ENCODE data around the gene NFYA. TPM values are rescaled to one million over a fixed set of nuclear protein-coding genes. Genes with fewer than 3 reads are reported as not detected.

The NFYA gene
- total RNA-seq, 1 experiment from 2014 or later: 34.7 TPM

DNA sequence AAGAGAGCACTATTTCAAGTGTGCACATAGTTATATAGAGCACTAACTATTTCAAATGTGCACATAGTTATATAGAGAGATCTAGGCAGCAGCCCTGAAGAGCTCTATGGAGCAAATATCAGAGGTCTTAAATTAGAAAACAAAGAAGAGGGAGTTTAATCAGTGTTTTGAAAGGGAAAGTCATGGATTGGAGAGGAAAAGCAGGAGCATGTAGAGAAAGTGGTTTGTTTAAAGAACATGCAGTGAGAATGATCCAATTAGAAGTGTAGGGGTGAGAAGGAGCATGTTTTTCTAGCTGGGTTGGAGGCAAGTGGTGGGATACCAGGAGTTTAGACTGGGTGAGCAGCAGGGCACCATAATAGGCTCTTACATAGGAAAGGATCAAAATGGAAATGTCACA lies 64.1 kb downstream of the NFYA start (continued):
- TF ChIP-seq TP53 (CRISPR knock-in tag; IDR thresholded peaks at IDR 0.05): no peak
- TF ChIP-seq ZNF416 (CRISPR knock-in tag; IDR thresholded peaks at IDR 0.05): no peak
- TF ChIP-seq, protein P1, sequence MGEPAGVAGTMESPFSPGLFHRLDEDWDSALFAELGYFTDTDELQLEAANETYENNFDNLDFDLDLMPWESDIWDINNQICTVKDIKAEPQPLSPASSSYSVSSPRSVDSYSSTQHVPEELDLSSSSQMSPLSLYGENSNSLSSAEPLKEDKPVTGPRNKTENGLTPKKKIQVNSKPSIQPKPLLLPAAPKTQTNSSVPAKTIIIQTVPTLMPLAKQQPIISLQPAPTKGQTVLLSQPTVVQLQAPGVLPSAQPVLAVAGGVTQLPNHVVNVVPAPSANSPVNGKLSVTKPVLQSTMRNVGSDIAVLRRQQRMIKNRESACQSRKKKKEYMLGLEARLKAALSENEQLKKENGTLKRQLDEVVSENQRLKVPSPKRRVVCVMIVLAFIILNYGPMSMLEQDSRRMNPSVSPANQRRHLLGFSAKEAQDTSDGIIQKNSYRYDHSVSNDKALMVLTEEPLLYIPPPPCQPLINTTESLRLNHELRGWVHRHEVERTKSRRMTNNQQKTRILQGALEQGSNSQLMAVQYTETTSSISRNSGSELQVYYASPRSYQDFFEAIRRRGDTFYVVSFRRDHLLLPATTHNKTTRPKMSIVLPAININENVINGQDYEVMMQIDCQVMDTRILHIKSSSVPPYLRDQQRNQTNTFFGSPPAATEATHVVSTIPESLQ (CRISPR knock-in tag; IDR thresholded peaks at IDR 0.05): no peak
- no peak for TF ChIP-seq PRRX2 (CRISPR knock-in tag; IDR thresholded peaks at IDR 0.05)
- TF ChIP-seq, protein P2, sequence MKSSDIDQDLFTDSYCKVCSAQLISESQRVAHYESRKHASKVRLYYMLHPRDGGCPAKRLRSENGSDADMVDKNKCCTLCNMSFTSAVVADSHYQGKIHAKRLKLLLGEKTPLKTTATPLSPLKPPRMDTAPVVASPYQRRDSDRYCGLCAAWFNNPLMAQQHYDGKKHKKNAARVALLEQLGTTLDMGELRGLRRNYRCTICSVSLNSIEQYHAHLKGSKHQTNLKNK (CRISPR knock-in tag; IDR thresholded peaks at IDR 0.05): no peak

DNA sequence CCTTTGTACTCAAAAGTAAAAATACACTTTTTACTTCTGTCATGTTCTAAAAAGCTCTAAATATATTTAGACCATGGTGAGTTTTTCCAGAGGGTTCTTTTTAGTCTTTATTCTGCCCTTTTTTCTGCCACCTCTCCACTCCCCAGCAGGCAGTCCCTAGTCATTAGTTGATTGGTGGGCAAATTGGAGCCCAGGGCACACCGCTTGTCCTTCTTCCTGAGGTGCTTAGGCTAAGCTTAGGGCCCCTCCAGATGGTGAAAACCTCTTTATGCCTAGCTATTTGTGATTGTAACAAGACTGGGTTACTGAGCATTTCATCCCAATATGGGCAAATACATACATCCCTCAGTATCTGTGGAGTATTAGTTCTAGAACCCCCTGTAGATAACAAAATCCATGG lies 75.1 kb downstream of the NFYA start:
- Mint-ChIP-seq H3K9me3 (no peaks in the 10 kb centered on the region), H3K4me1 (no peaks in the 10 kb centered on the region), H3K4me3 (no peak overlapping the region), H3K36me3 (no peaks in the 10 kb centered on the region), H3K27ac (no peak overlapping the region), H3K27me3 (ENCODE audit: low read depth) (peaks cover 9% of the 10 kb centered on the region)
- ATAC-seq (no peak), DNase-seq (ENCODE audit: low spot score) (no peak)
- ChIA-PET POLR2A (interaction anchor here (0.5 kb wide), 1 partner anchor 733 kb away, joined by 4 read pairs; no protein-coding TSS in a partner anchor), CTCF (no interaction called here)
- TF ChIP-seq EMX1 (CRISPR knock-in tag; IDR thresholded peaks at IDR 0.05) (no peak), JUN (CRISPR knock-in tag; IDR thresholded peaks at IDR 0.05) (no peak), GTF2I (CRISPR knock-in tag; conservative IDR thresholded peaks at IDR 0.05) (no peak), ETV6 (CRISPR knock-in tag; IDR thresholded peaks at IDR 0.05) (no peak), ZNF416 (CRISPR knock-in tag; IDR thresholded peaks at IDR 0.05) (no peak), NR1H2 (CRISPR knock-in tag; IDR thresholded peaks at IDR 0.05) (no peak), NFATC4 (CRISPR knock-in tag; IDR thresholded peaks at IDR 0.05) (no peak), OVOL2 (CRISPR knock-in tag; IDR thresholded peaks at IDR 0.05; ENCODE audit: borderline replicate concordance) (no peak), ZNF263 (CRISPR knock-in tag; IDR thresholded peaks at IDR 0.05; ENCODE audit: low read depth) (no peak), CREB1 (CRISPR knock-in tag; IDR thresholded peaks at IDR 0.05) (no peak)
- TF ChIP-seq, protein P3, sequence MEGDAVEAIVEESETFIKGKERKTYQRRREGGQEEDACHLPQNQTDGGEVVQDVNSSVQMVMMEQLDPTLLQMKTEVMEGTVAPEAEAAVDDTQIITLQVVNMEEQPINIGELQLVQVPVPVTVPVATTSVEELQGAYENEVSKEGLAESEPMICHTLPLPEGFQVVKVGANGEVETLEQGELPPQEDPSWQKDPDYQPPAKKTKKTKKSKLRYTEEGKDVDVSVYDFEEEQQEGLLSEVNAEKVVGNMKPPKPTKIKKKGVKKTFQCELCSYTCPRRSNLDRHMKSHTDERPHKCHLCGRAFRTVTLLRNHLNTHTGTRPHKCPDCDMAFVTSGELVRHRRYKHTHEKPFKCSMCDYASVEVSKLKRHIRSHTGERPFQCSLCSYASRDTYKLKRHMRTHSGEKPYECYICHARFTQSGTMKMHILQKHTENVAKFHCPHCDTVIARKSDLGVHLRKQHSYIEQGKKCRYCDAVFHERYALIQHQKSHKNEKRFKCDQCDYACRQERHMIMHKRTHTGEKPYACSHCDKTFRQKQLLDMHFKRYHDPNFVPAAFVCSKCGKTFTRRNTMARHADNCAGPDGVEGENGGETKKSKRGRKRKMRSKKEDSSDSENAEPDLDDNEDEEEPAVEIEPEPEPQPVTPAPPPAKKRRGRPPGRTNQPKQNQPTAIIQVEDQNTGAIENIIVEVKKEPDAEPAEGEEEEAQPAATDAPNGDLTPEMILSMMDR (IDR thresholded peaks at IDR 0.05): no peak
- TF ChIP-seq, protein P4, sequence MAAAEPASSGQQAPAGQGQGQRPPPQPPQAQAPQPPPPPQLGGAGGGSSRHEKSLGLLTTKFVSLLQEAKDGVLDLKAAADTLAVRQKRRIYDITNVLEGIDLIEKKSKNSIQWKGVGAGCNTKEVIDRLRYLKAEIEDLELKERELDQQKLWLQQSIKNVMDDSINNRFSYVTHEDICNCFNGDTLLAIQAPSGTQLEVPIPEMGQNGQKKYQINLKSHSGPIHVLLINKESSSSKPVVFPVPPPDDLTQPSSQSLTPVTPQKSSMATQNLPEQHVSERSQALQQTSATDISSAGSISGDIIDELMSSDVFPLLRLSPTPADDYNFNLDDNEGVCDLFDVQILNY (CRISPR knock-in tag; IDR thresholded peaks at IDR 0.05): no peak
- TF ChIP-seq, protein P5, sequence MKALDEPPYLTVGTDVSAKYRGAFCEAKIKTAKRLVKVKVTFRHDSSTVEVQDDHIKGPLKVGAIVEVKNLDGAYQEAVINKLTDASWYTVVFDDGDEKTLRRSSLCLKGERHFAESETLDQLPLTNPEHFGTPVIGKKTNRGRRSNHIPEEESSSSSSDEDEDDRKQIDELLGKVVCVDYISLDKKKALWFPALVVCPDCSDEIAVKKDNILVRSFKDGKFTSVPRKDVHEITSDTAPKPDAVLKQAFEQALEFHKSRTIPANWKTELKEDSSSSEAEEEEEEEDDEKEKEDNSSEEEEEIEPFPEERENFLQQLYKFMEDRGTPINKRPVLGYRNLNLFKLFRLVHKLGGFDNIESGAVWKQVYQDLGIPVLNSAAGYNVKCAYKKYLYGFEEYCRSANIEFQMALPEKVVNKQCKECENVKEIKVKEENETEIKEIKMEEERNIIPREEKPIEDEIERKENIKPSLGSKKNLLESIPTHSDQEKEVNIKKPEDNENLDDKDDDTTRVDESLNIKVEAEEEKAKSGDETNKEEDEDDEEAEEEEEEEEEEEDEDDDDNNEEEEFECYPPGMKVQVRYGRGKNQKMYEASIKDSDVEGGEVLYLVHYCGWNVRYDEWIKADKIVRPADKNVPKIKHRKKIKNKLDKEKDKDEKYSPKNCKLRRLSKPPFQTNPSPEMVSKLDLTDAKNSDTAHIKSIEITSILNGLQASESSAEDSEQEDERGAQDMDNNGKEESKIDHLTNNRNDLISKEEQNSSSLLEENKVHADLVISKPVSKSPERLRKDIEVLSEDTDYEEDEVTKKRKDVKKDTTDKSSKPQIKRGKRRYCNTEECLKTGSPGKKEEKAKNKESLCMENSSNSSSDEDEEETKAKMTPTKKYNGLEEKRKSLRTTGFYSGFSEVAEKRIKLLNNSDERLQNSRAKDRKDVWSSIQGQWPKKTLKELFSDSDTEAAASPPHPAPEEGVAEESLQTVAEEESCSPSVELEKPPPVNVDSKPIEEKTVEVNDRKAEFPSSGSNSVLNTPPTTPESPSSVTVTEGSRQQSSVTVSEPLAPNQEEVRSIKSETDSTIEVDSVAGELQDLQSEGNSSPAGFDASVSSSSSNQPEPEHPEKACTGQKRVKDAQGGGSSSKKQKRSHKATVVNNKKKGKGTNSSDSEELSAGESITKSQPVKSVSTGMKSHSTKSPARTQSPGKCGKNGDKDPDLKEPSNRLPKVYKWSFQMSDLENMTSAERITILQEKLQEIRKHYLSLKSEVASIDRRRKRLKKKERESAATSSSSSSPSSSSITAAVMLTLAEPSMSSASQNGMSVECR (CRISPR knock-in tag; IDR thresholded peaks at IDR 0.05; ENCODE audit: borderline replicate concordance): no peak
- TF ChIP-seq, protein P6, sequence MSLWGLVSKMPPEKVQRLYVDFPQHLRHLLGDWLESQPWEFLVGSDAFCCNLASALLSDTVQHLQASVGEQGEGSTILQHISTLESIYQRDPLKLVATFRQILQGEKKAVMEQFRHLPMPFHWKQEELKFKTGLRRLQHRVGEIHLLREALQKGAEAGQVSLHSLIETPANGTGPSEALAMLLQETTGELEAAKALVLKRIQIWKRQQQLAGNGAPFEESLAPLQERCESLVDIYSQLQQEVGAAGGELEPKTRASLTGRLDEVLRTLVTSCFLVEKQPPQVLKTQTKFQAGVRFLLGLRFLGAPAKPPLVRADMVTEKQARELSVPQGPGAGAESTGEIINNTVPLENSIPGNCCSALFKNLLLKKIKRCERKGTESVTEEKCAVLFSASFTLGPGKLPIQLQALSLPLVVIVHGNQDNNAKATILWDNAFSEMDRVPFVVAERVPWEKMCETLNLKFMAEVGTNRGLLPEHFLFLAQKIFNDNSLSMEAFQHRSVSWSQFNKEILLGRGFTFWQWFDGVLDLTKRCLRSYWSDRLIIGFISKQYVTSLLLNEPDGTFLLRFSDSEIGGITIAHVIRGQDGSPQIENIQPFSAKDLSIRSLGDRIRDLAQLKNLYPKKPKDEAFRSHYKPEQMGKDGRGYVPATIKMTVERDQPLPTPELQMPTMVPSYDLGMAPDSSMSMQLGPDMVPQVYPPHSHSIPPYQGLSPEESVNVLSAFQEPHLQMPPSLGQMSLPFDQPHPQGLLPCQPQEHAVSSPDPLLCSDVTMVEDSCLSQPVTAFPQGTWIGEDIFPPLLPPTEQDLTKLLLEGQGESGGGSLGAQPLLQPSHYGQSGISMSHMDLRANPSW (CRISPR knock-in tag; conservative IDR thresholded peaks at IDR 0.05; ENCODE audit: low read depth): no peak
- TF ChIP-seq, protein P7, sequence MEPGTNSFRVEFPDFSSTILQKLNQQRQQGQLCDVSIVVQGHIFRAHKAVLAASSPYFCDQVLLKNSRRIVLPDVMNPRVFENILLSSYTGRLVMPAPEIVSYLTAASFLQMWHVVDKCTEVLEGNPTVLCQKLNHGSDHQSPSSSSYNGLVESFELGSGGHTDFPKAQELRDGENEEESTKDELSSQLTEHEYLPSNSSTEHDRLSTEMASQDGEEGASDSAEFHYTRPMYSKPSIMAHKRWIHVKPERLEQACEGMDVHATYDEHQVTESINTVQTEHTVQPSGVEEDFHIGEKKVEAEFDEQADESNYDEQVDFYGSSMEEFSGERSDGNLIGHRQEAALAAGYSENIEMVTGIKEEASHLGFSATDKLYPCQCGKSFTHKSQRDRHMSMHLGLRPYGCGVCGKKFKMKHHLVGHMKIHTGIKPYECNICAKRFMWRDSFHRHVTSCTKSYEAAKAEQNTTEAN (CRISPR knock-in tag; IDR thresholded peaks at IDR 0.05): no peak
- TF ChIP-seq, protein P8, sequence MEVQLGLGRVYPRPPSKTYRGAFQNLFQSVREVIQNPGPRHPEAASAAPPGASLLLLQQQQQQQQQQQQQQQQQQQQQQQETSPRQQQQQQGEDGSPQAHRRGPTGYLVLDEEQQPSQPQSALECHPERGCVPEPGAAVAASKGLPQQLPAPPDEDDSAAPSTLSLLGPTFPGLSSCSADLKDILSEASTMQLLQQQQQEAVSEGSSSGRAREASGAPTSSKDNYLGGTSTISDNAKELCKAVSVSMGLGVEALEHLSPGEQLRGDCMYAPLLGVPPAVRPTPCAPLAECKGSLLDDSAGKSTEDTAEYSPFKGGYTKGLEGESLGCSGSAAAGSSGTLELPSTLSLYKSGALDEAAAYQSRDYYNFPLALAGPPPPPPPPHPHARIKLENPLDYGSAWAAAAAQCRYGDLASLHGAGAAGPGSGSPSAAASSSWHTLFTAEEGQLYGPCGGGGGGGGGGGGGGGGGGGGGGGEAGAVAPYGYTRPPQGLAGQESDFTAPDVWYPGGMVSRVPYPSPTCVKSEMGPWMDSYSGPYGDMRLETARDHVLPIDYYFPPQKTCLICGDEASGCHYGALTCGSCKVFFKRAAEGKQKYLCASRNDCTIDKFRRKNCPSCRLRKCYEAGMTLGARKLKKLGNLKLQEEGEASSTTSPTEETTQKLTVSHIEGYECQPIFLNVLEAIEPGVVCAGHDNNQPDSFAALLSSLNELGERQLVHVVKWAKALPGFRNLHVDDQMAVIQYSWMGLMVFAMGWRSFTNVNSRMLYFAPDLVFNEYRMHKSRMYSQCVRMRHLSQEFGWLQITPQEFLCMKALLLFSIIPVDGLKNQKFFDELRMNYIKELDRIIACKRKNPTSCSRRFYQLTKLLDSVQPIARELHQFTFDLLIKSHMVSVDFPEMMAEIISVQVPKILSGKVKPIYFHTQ (CRISPR knock-in tag; IDR thresholded peaks at IDR 0.05): no peak

Data from WTC11 (cell line).